Lung (tissue), 12 donors: Measurements from ENCODE around the gene ST3GAL6. TPM values are rescaled to one million over a fixed set of nuclear protein-coding genes. Genes with fewer than 3 reads are reported as not detected.
A peak's percentile ranks its signal among the peaks of the same experiment; 100 is the strongest.

Experiments
- ATAC-seq: fragments of 200-7000 bp; cut with Tn5 transposase; one replicate; pipeline ENCODE4 v1.9.1; 2020; ENCODE audit warnings: moderate number of reproducible peaks; ENCODE audit not compliant: insufficient read depth, low FRiP score
- DNase-seq, 3 donors: peaks; one replicate each; pipeline ENCODE4 v3.0.0-alpha.2; 2013 to 2017
- H3K27ac ChIP-seq, 2 donors: one replicate each; pipeline ENCODE4 v1.5.1; 2013; ENCODE audit warnings: mild to moderate bottlenecking in 2 of 2, moderate library complexity in 2 of 2, control low read depth in 1 of 2, inconsistent platforms in 1 of 2, low read depth in 1 of 2, low read length in 1 of 2
- H3K27me3 ChIP-seq, 3 donors: one replicate each; pipeline ENCODE4 v1.5.1; 2013; ENCODE audit warnings: low read length in 2 of 3; ENCODE audit not compliant: control insufficient read depth in 3 of 3, insufficient read depth in 3 of 3
- H3K36me3 ChIP-seq, 4 donors: one replicate each; pipeline ENCODE4 v1.5.1; 2013; ENCODE audit warnings: low read length in 4 of 4, mild to moderate bottlenecking in 1 of 4, moderate library complexity in 1 of 4; ENCODE audit not compliant: control insufficient read depth in 4 of 4, insufficient read depth in 4 of 4
- H3K4me1 ChIP-seq, 5 donors: one replicate each; pipeline ENCODE4 v1.5.1; 2013; ENCODE audit warnings: low read length in 5 of 5, mild to moderate bottlenecking in 2 of 5, moderate library complexity in 1 of 5; ENCODE audit not compliant: control insufficient read depth in 5 of 5, insufficient read depth in 5 of 5
- H3K4me3 ChIP-seq: one replicate; pipeline ENCODE4 v1.5.1; 2013; ENCODE audit warnings: mild to moderate bottlenecking, control low read depth, moderate library complexity
- H3K9ac ChIP-seq, 2 donors: one replicate each; pipeline ENCODE4 v1.5.1; 2013; ENCODE audit warnings: low read length in 2 of 2, control low read depth in 1 of 2; ENCODE audit not compliant: insufficient read depth in 1 of 2
- H3K9me3 ChIP-seq, 4 donors: one replicate each; pipeline ENCODE4 v1.5.1; 2013; ENCODE audit warnings: low read length in 3 of 4, mild to moderate bottlenecking in 1 of 4, moderate library complexity in 1 of 4; ENCODE audit not compliant: control insufficient read depth in 4 of 4, insufficient read depth in 3 of 4
- CTCF ChIP-seq: IDR thresholded peaks from 2 replicates; pipeline ENCODE4 v1.5.1; 2012; ENCODE audit warnings: mild to moderate bottlenecking; ENCODE audit errors: control extremely low read depth, extremely low read depth
- WGBS, 2 donors: extraction: QIAGEN DNeasy Blood & Tissue Kit; methylation state at CpG; one replicate each; pipeline ENCODE4 v1.1.7; 2013; 5-methylcytosine and 5-hydroxymethylcytosine counted together
- polyA plus RNA-seq, 2 donors: library from polyadenylated mRNA; stranded (reverse); fragments of 200-250 nt; gene quantifications; one replicate each; pipeline ENCODE4 v1.2.1, GENCODE V29; 2013
- total RNA-seq, 2 donors: library from RNA; depleted of rRNA in 1 of 2; stranded (reverse); fragments of >200 nt in 1 of 2; gene quantifications; one replicate each; pipeline ENCODE4 v1.2.1, GENCODE V29; 2014 to 2021
- donor health status: control.
- donor health status: control.
- donor health status: Bipolar disorder and iron deficiency.
- donor health status: healthy.
- donor health status: DM: yes; HTN: yes; CAD: no.

ST3GAL6 gene
- total and polyA plus RNA-seq, 4 donors, result 13.6 to 22.9 (median 20.1) TPM

DNA sequence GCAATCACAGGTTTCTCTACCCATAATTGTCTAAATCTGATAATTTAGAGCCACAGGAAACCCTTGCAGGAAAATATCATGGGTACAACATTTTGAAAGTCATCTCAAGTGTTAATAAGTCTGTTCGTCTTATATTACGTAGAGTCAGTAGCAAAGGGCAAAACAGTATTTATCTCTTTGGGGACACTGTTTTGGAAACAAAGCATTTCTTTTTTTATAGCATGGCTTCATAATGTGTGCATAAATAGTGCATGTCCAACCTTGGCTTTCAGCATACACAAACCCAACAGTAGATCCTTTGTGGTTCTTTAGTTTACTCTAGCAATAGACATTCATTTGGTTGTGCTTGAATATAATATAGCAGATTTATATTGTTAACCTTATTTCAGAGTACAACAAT is 24.0 kb downstream of the ST3GAL6 start:
- no peaks in the 10 kb centered on the region for H3K27me3 ChIP-seq
- WGBS, 2 donors, result 42 to 74% methylated on average over 2 of the region's 2 CpGs
- H3K4me3 ChIP-seq, result no peak overlapping the region
- H3K4me1 ChIP-seq, result peaks cover 0 to 26% (median 10%) of the 10 kb centered on the region in 5 donors
- no peaks in the 10 kb centered on the region for H3K9me3 ChIP-seq
- H3K36me3 ChIP-seq, result peaks cover 0 to 6% (median 2%) of the 10 kb centered on the region in 4 donors
- H3K9ac ChIP-seq, result no peak overlapping the region
- H3K27ac ChIP-seq, result peak overlapping the region in 1 of 2 donors; percentile 9
- DNase-seq, result no peak
- no peak for ATAC-seq
- TF ChIP-seq CTCF, result no peak

GRCh38 chr3:98788651-98789050 is 25.5 kb downstream of the ST3GAL6 start:
- H3K9me3 ChIP-seq, result no peaks in the 10 kb centered on the region
- no peaks in the 10 kb centered on the region for H3K27me3 ChIP-seq
- DNase-seq (peak; percentile 43 to 64 (median 44)), ATAC-seq (no peak)
- no peak overlapping the region for H3K27ac ChIP-seq
- peaks cover 0 to 26% (median 8%) of the 10 kb centered on the region in 5 donors for H3K4me1 ChIP-seq
- no peak for TF ChIP-seq CTCF
- H3K36me3 ChIP-seq, result peaks cover 0 to 10% (median 2%) of the 10 kb centered on the region in 4 donors
- WGBS, 2 donors, result 40 to 54% methylated on average over 2 of the region's 2 CpGs
- H3K4me3 ChIP-seq, result no peak overlapping the region
- H3K9ac ChIP-seq, result no peak overlapping the region

DNA sequence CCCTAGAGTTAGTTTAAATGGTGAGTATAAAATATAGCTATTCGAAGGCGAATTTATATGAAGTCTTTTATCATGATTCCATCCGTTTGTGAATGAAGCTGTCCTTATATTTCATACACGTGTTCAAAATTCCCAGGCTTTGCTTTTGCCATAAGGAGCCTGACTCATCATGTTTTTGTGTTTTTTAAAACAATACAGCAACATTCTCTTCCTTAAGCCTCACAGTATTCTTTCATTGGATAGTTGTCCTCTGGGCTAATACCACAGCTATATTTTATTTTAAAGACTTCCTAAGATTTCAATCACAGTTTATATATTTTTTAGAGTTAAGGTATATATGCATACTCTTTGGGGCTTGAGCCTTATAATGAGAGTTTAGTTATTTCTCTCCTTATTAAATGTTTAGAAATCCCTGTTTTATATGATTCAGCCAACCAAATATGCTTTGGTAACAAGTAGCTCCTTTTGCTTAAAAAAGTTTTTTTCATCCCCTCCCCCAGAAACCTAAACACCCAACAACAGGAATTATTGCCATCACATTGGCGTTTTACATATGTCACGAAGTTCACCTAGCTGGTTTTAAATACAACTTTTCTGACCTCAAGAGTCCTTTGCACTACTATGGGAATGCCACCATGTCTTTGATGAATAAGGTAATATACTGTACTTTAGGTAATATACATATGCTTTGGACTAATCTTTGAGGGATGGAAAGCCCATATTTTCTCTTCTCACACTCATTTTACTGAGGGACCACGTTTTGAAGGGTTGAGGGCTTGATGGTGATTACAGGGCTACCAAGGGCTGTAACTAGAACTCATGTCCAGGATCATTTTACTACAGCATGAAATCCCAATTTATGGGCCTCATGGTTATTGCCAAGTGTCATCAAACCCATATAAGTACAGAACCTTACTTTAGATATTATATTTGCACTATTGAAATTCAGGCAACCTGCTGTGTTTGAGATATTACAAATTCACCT is 28.5 kb downstream of the ST3GAL6 start:
- 84 to 94% methylated on average over 7 of the region's 7 CpGs for WGBS, 2 donors
- no peak overlapping the region for H3K4me3 ChIP-seq
- no peak for DNase-seq
- H3K36me3 ChIP-seq, result peaks cover 0 to 11% (median 8%) of the 10 kb centered on the region in 4 donors
- no peaks in the 10 kb centered on the region for H3K9me3 ChIP-seq
- ATAC-seq, result no peak
- H3K4me1 ChIP-seq, result peaks cover 0 to 11% (median 0%) of the 10 kb centered on the region in 5 donors
- H3K27ac ChIP-seq, result no peak overlapping the region
- H3K27me3 ChIP-seq, result no peaks in the 10 kb centered on the region
- TF ChIP-seq CTCF, result no peak
- H3K9ac ChIP-seq, result no peak overlapping the region
